Lower leg skin (tissue), 3 donors: ENCODE data around the gene SLC25A38.

Experiments
- POLR2A ChIP-seq, 2 donors: fragments of 450-650 bp; IDR thresholded peaks; one replicate each; pipeline ENCODE4 v1.6.1; 2016 to 2017; ENCODE audit warnings: antibody characterized with exemption in 2 of 2, mild to moderate bottlenecking in 1 of 2, moderate library complexity in 1 of 2
- TF ChIP-seq, protein P1 (sequence below), 3 donors: fragments of 450-650 bp; IDR thresholded peaks; one replicate each; pipeline ENCODE4 v1.5.1; 2016; ENCODE audit warnings: antibody characterized with exemption in 3 of 3, mild to moderate bottlenecking in 3 of 3, moderate library complexity in 2 of 3

GRCh38 chr3:39432342-39432741 lies 49.2 kb downstream of the SLC25A38 start:
- TF ChIP-seq, protein P1, sequence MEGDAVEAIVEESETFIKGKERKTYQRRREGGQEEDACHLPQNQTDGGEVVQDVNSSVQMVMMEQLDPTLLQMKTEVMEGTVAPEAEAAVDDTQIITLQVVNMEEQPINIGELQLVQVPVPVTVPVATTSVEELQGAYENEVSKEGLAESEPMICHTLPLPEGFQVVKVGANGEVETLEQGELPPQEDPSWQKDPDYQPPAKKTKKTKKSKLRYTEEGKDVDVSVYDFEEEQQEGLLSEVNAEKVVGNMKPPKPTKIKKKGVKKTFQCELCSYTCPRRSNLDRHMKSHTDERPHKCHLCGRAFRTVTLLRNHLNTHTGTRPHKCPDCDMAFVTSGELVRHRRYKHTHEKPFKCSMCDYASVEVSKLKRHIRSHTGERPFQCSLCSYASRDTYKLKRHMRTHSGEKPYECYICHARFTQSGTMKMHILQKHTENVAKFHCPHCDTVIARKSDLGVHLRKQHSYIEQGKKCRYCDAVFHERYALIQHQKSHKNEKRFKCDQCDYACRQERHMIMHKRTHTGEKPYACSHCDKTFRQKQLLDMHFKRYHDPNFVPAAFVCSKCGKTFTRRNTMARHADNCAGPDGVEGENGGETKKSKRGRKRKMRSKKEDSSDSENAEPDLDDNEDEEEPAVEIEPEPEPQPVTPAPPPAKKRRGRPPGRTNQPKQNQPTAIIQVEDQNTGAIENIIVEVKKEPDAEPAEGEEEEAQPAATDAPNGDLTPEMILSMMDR (IDR thresholded peaks at IDR 0.05): no peak
- TF ChIP-seq POLR2A (IDR thresholded peaks at IDR 0.05): no peak
